ENCODE data around the gene FAM174C.

DNA sequence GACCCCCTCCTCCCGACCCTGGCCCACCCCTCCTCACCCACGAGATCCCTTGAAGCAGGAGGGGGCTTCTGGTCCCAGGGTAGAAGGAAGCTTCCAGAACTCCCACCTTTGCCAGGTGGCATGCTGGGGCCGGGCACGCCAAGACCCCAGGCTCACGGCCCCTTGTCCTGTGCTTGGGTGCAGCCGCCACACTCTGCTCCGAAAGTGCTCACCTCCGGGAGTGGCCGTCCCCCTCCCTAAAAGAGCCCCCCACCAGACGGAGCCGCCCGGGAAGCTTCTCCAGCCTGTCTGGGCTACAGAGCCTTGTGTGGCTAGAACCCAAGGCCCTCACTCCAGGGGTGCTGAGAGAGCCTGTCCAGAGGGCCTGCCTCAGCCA, 8.6 kb downstream of the FAM174C start:
- TF ChIP-seq, protein P1, sequence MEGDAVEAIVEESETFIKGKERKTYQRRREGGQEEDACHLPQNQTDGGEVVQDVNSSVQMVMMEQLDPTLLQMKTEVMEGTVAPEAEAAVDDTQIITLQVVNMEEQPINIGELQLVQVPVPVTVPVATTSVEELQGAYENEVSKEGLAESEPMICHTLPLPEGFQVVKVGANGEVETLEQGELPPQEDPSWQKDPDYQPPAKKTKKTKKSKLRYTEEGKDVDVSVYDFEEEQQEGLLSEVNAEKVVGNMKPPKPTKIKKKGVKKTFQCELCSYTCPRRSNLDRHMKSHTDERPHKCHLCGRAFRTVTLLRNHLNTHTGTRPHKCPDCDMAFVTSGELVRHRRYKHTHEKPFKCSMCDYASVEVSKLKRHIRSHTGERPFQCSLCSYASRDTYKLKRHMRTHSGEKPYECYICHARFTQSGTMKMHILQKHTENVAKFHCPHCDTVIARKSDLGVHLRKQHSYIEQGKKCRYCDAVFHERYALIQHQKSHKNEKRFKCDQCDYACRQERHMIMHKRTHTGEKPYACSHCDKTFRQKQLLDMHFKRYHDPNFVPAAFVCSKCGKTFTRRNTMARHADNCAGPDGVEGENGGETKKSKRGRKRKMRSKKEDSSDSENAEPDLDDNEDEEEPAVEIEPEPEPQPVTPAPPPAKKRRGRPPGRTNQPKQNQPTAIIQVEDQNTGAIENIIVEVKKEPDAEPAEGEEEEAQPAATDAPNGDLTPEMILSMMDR (IDR thresholded peaks at IDR 0.05) = no peak
- TF ChIP-seq POLR2A (IDR thresholded peaks at IDR 0.05) = no peak
